ENCODE measurements around the gene MRM3.
"Not testable (repeated sequence)": the region's sequence is repeated elsewhere in the genome, so short reads cannot be mapped to it uniquely, and the experiment has no call there.

MRM3 gene

GRCh38 chr17:752002-752619 lies 30.0 kb upstream of the MRM3 start, which contains the start of gene GEMIN4:
GEMIN4 (minus strand) TSS chr17:752264; CDS start chr17:752142, 122 bp downstream.
- in situ Hi-C loops (cut with HindIII; ENCODE audit: low pct_ligation_motif_present, low pct_unique_long_range_greater_than_20kb, low sequenced_read_pairs): no loop called here

GRCh38 chr17:752620-753219 lies 29.4 kb upstream of the MRM3 start:
- peak; percentile 36 for DNase-seq
- in situ Hi-C loops (cut with HindIII; ENCODE audit: low pct_ligation_motif_present, low pct_unique_long_range_greater_than_20kb, low sequenced_read_pairs): no loop called here

More at GRCh38 chr17:752002-752619, 30.0 kb upstream of the MRM3 start, which contains the start of gene GEMIN4:
- peak; percentile 88 for DNase-seq

GRCh38 chr17:753418-753817 lies 28.7 kb upstream of the MRM3 start:
- no peak for DNase-seq
- in situ Hi-C loops (cut with HindIII; ENCODE audit: low pct_ligation_motif_present, low pct_unique_long_range_greater_than_20kb, low sequenced_read_pairs): no loop called here

- DNase-seq; in situ Hi-C loops (cut with HindIII; ENCODE audit: low pct_ligation_motif_present, low pct_unique_long_range_greater_than_20kb, low sequenced_read_pairs): not testable (repeated sequence)
These were observed 26.7 kb upstream of the MRM3 start for GRCh38 chr17:755319-755961.

- in situ Hi-C loops (cut with HindIII; ENCODE audit: low pct_ligation_motif_present, low pct_unique_long_range_greater_than_20kb, low sequenced_read_pairs); DNase-seq: not testable (repeated sequence)
These were observed 26.1 kb upstream of the MRM3 start for GRCh38 chr17:756010-756567.

GRCh38 chr17:759964-760363 lies 22.2 kb upstream of the MRM3 start:
- in situ Hi-C loops (cut with HindIII; ENCODE audit: low pct_ligation_motif_present, low pct_unique_long_range_greater_than_20kb, low sequenced_read_pairs): no loop called here
- DNase-seq: no peak

GRCh38 chr17:760371-760770 lies 21.8 kb upstream of the MRM3 start:
- in situ Hi-C loops (cut with HindIII; ENCODE audit: low pct_ligation_motif_present, low pct_unique_long_range_greater_than_20kb, low sequenced_read_pairs): no loop called here
- DNase-seq: no peak

DNA sequence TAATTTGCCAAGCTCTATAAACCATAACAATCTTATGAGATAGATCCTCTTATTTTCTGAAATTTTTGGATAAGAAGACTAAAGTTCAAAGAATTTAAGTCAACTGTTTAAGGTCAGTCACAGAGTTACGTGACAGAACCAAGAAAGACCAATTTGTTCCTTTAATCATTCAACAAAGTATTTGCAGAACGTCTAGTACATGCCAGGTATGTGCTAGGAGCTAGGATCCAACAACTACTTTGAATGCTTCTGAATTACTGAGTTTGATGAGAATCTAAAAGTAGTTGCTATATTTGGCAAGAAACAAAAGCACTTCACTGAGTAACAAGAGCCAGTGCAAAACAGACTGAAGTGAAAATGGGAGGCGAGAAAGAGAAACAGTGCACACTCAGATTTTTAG lies 15.1 kb upstream of the MRM3 start:
- no peak for DNase-seq
- in situ Hi-C loops (cut with HindIII; ENCODE audit: low pct_ligation_motif_present, low pct_unique_long_range_greater_than_20kb, low sequenced_read_pairs): no loop called here

DNA sequence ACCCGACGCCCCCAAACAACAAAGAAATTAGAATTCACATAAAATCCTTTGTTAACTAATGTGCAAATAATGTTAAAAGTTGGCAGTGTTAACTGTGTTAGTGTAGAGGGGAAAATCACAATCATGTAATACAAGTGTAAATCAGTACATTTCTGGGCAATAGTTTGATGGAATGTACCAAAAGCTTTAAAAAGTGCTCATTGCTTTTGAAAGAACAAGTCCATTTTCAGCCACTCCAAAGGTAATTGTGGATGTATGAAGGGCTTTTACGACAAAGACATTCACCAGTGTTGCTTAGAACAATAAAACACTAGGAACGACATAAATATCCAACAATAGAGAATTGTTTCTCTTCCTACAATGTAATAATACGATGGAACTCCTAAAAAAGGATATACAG lies 9.1 kb upstream of the MRM3 start:
- no peak for DNase-seq
- in situ Hi-C loops (cut with HindIII; ENCODE audit: low pct_ligation_motif_present, low pct_unique_long_range_greater_than_20kb, low sequenced_read_pairs): no loop called here

DNA sequence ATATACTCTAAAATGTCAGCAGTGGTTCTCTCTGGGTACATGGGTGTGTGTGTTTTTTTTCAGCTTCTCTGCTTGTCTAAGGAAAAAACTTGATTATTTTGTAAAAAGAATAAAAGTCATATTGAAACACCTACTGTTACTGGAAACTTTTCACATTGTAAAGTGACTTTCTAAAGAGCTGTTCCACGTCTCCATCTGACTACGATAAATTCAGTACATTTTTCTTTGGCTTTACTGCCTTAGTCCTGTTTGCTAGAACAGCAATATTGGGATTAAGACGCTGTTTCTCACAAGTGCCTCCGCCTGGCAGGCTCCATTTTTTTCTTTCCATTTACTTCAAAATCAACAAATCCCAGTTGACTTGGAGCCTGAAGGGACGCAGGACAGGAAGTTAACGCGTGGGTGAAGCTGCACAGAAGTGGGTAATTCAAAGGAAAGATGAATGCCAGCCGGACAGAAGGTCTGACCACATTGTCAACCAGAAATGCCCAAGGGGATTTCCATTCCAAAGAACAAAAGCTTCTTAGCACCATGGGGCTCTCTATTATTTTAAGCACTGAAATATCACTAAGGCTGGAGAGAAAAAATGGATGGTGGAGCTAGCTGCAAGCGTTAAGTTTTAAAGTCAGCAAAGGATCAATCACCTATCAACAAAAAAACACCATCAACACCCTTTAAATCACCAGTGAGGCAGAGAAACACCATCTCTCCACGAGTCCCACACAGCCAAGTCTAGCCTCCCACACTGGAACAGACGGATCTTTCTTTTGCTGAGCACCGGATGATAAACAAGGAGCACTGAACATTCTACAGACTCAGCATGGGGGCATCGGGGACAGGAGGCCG lies 8.5 kb upstream of the MRM3 start:
- in situ Hi-C loops (cut with HindIII; ENCODE audit: low pct_ligation_motif_present, low pct_unique_long_range_greater_than_20kb, low sequenced_read_pairs): no loop called here
- no peak for DNase-seq

DNA sequence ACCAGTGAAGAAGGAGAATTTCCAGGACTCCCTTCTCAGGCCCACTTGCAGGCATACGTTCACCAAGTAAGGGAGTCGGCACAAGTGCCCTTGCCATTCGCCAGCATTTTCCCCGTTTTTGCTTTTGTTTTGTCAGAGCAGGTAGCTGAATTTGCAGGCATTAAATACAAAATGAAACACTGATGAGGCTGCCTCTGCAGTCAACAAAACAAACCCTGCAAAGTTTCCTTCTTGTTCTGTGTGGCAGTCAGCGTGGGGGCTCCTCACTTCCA lies 7.9 kb upstream of the MRM3 start:
- in situ Hi-C loops (cut with HindIII; ENCODE audit: low pct_ligation_motif_present, low pct_unique_long_range_greater_than_20kb, low sequenced_read_pairs): no loop called here
- DNase-seq: no peak

- in situ Hi-C loops (cut with HindIII; ENCODE audit: low pct_ligation_motif_present, low pct_unique_long_range_greater_than_20kb, low sequenced_read_pairs): loop anchor here (25.0 kb wide), 1 partner anchor 209 kb away; the partner anchor contains the start of genes NXN and TIMM22
- no peak for DNase-seq
These were observed 4.1 kb upstream of the MRM3 start for GRCh38 chr17:778096-778495.

GRCh38 chr17:784143-784542 lies 2.0 kb downstream of the MRM3 start:
- in situ Hi-C loops (cut with HindIII; ENCODE audit: low pct_ligation_motif_present, low pct_unique_long_range_greater_than_20kb, low sequenced_read_pairs): loop anchor here (25.0 kb wide), 1 partner anchor 203 kb away; the partner anchor contains the start of genes NXN and TIMM22
- no peak for DNase-seq

- in situ Hi-C loops (cut with HindIII; ENCODE audit: low pct_ligation_motif_present, low pct_unique_long_range_greater_than_20kb, low sequenced_read_pairs): loop anchor here (25.0 kb wide), 1 partner anchor 201 kb away; the partner anchor contains the start of genes NXN and TIMM22
- DNase-seq: not testable (repeated sequence)
These were observed 3.7 kb downstream of the MRM3 start for GRCh38 chr17:785901-786300.

GRCh38 chr17:787641-788221 lies 5.6 kb downstream of the MRM3 start:
- no peak for DNase-seq
- in situ Hi-C loops (cut with HindIII; ENCODE audit: low pct_ligation_motif_present, low pct_unique_long_range_greater_than_20kb, low sequenced_read_pairs): loop anchor here (25.0 kb wide), 1 partner anchor 200 kb away; the partner anchor contains the start of genes NXN and TIMM22

DNA sequence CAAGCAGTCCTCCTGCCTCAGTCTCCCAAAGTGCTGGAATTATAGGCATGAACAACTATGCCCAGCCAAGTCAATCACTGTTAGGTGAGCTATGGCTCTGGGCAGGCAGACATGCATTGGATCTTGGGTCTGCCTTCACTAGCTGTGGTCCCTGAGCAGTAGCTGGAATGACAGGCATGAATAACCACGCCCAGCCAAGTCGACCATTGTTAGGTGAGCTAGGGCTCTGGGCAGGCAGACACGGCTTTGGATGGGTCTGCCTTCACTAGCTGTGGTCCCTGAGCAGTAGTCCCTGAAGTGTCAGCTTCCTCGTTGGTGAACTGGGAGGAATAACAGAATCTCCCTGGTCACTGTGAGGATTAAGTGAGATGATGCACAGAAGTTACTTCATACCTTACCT lies 6.4 kb downstream of the MRM3 start:
- in situ Hi-C loops (cut with HindIII; ENCODE audit: low pct_ligation_motif_present, low pct_unique_long_range_greater_than_20kb, low sequenced_read_pairs): loop anchor here (25.0 kb wide), 1 partner anchor 199 kb away; the partner anchor contains the start of genes NXN and TIMM22
- no peak for DNase-seq

- in situ Hi-C loops (cut with HindIII; ENCODE audit: low pct_ligation_motif_present, low pct_unique_long_range_greater_than_20kb, low sequenced_read_pairs): loop anchor here (25.0 kb wide), 1 partner anchor 198 kb away; the partner anchor contains the start of genes NXN and TIMM22
- no peak for DNase-seq
These were observed 7.1 kb downstream of the MRM3 start for GRCh38 chr17:789160-789840.
